Measurements from ENCODE around the gene DVL2. TPM values are rescaled to one million over a fixed set of nuclear protein-coding genes. Genes with fewer than 3 reads are reported as not detected.

DVL2 gene
- total and polyA plus RNA-seq, 2 of the 13 experiments (the other 11 are each of a cell fraction or from before 2014, with no cell fraction given): 5.7 to 38.2 TPM

- TF ChIP-seq GRHL1 (CRISPR knock-in tag; conservative IDR thresholded peaks at IDR 0.05) (no peak), ZNF577 (CRISPR knock-in tag; IDR thresholded peaks at IDR 0.05; ENCODE audit: borderline replicate concordance, low read depth) (no peak), ZNF512B (CRISPR knock-in tag; IDR thresholded peaks at IDR 0.05; ENCODE audit: borderline replicate concordance) (no peak), GLMP (CRISPR knock-in tag; IDR thresholded peaks at IDR 0.05; ENCODE audit: borderline replicate concordance) (no peak), E2F1 (CRISPR knock-in tag; IDR thresholded peaks at IDR 0.05) (no peak), ZNF580 (CRISPR knock-in tag; IDR thresholded peaks at IDR 0.05; ENCODE audit: borderline replicate concordance, low read depth) (no peak), DBP (CRISPR knock-in tag; IDR thresholded peaks at IDR 0.05; ENCODE audit: not compliant biosample characterization) (no peak), PHF8 (CRISPR knock-in tag; IDR thresholded peaks at IDR 0.05) (no peak; the same call in 1 of the 2 replicates), ZNF564 (CRISPR knock-in tag; IDR thresholded peaks at IDR 0.05) (no peak), ZNF20 (CRISPR knock-in tag; IDR thresholded peaks at IDR 0.05) (no peak), GMEB1 (CRISPR knock-in tag; IDR thresholded peaks at IDR 0.05; ENCODE audit: borderline replicate concordance) (no peak), HNRNPH1 (optimal IDR thresholded peaks at IDR 0.05; ENCODE audit: low read depth, low read length) (no peak), ZNF567 (CRISPR knock-in tag; IDR thresholded peaks at IDR 0.05; ENCODE audit: borderline replicate concordance) (no peak), MYNN (CRISPR knock-in tag; IDR thresholded peaks at IDR 0.05; ENCODE audit: low read depth) (peak; percentile 94; the same call in 1 of the 2 replicates), RNF219 (CRISPR knock-in tag; IDR thresholded peaks at IDR 0.05) (no peak), RXRB (CRISPR knock-in tag; IDR thresholded peaks at IDR 0.05; ENCODE audit: borderline replicate concordance) (no peak), RXRA (CRISPR knock-in tag; IDR thresholded peaks at IDR 0.05) (no peak)
Measured at GRCh38 chr17:7213895-7214299, 20.4 kb downstream of the DVL2 start (continued).

Data from HepG2 (cell line).